NCI-H146 (cell line): Measurements from ENCODE around the gene PFDN6.

Source experiments
- DNase-seq: peaks from one replicate; lab custom pipeline; 2025; lab: John Stamatoyannopoulos, UW

The PFDN6 gene

DNA sequence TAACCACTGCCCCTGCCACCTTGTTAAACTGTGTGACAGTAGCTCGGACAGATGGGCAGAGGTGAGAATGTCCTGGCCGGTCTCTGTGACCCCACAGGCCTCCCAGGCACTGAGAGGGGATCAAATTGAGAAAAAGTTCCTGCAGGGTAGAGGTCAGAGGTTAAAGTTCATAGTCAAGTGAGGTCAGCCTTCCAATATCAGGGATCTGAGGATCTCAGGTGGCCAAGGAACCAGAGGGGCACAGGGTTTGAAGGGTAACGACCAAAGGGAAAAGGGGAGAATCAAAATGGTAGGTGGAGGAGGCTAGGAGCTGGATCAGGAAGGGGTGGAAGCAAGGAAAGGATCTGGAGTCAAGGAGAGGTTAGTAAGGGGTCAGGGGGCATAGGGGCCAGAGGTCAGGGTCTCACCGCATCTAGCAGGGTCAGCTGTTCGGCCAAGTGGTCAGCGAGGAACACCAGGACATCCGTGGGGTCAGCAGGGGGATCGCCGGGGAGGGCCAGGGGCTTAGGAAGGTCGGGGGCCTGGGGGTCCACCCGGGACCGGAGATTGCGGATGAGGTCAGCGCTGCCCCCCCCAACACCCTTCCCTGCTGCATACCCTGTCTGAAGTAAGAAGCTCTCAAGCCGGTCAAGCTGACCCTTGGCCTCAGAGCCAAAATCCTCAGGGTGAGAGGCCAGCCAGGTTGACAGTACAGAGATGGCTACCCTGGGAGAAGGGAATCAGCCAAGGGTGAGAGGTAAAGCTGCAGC lies 6.4 kb downstream of the PFDN6 start:
- DNase-seq: no peak

DNA sequence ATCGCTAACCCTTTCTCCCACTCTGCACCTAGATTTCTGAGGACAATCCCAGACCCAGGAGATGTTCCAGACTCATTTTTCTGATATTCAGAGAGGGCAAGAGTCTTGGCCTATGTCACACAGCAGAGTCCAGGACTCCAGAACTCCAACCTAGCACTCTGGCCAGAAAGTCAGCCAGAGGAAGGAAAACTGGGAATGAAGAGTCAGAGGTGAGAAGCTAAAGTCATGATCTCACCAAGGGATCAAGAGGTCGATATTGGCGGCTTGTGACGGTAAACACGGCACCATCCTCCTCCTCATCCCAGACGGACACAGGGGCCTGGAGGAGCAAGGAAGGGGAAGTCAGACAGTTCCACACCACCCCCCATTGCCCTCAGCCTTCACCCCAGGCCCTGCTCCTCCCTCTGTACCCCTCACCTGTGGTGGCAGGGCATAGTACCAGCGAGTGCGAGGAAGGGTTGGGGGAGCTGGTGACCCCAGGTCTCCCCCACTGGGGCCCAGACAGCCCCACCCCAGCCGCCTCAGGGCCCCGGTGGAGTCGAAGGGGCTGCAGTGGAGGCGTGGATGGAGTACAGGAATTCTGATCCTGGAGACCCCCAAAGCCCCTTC lies 7.5 kb downstream of the PFDN6 start:
- no peak for DNase-seq

DNA sequence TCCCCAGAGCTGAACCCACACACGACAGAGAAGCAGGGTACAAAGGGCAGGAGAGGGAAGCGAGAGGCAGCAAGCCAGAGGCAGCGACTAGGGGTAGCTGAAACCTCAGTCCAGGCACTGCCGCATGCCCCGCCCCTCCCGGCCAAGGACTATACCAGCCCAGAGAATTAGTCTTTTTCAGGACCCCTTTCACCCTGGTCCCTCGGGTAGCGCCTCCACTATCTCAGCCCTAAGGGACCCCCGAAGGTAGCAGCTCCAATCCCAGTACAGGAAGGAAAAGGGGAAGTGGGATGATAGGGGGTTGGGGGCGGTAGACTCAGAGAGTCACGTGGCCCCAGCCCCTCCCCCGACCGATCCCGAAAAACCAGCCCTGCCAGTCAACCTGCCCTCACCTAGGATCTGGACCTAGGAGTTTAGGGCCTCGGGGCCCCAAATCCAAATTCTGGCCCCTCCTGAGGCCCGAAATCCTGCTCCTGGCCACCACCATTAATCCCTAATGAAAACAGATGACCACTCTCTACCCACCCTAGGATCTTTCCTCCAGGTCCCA lies 8.1 kb downstream of the PFDN6 start:
- no peak for DNase-seq

DNA sequence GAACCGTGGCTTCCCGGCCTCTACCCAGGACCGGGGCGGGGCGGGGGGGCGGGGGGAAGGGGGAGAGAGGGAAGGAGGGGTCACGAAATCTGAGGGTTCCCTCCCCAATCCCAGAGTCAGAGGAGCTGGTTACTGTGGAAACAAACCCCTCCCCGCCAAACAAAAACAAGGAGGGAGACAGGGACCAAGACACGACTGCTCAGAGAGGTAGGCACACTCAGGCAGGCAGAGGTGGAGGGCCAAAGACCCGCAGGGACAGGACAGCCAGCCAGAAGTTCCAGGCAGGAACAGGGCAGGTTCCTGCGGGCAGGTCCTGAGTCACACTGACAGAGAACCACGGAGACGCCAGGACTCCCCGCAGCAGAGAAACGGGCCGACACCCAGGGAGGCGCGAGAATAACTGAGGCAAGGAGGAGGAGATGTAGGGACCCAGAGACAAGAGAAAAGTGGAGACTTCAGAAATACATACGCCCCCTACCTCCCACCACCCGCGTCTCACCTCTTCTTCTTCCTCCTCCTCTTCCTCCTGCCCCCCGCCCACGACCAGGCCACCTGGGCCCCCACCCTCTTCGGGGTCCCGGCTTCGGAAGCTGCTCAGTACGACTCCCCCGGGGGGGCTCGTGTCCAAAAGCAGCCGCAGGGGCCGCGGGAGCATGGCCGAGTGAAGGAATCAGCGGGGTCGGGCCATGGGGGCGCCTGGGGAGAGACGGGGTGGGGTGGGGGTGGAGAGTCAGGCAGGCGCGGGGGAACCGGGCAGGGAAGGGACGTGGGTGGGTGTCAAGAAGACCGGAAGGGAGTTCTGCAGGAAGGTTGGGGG lies 8.8 kb downstream of the PFDN6 start:
- DNase-seq: peak; percentile 32

DNA sequence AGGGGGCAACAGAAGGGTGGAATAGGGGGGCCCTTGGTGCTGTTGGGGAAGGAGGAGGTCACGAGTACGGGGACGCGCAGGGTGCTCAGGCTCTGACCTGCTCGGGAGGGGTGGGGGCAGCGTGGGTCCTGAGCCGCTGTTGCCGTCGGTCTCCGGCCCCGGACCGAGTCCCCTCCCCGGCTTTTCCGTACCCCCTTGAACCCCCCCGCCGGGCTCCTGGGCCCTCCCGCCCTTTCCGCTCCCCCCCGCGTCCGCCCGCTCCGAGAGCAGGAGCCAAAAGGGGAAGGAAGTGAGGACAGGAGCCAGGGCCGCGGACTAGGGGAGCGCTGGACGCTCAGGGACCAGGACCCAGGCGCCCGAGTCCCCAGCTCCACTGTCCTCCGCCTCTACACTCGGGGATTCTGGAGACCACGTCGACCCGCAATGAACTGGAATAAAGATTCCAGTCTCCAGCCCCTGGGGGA lies 9.4 kb downstream of the PFDN6 start, which contains the start of gene RGL2:
RGL2 (minus strand) TSS at position 170 of the 464 bp plus-strand sequence. CDS start 332 bp downstream, outside the sequence.
- peak; percentile 81 for DNase-seq

DNA sequence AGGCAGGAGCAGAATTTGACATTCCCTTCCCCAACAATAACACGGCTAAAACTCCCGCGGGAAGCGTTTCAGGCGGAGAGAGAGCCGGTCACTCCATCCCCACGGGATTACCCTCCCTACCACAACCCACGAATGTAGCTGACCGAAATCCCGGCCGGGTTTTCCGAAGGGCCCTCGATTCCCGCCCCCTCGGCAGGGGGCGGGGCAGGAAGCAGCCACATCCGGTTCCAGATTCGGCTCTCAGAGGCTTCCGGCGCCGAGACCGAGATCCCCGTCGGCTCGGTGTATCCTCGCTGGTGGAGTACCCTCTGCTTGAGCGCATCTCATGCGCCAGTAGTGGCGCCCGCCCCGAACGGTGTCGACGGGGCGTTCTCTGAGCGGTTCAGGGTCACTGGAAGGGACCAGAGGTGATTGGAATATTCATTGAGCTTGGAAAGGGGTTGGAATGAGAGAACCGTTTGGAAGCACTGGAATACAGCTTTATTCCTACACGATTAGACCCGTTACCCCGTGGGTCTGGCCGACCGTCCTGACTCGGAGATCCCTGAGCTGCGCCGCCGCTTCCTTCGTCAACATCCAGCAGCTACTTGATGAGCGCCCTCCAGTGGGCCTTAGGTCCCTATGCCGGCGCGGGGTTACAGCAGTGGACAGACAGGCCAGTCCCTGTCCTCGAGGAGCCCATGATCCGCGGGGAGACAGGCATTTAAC lies 10.0 kb downstream of the PFDN6 start:
- peak; percentile 92 for DNase-seq

DNA sequence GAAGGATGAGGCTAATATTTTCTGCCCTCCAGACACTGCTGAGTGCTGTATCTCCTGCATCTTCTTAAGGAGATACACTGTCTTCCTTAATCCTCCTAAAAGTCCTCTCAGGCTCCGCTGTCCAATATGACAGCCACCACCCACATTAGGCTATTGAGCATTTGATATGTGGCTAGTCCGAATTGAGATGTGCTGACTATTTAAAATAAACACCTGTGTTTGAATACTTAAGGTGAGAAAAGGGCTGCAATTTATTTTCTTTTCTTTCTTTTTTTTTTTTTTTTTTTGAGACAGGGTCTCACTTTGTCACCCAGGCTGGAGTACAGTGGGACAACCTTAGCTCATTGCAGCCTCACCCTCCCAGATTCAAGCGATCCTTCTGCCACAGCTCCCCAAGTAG lies 12.5 kb downstream of the PFDN6 start:
- DNase-seq: no peak

DNA sequence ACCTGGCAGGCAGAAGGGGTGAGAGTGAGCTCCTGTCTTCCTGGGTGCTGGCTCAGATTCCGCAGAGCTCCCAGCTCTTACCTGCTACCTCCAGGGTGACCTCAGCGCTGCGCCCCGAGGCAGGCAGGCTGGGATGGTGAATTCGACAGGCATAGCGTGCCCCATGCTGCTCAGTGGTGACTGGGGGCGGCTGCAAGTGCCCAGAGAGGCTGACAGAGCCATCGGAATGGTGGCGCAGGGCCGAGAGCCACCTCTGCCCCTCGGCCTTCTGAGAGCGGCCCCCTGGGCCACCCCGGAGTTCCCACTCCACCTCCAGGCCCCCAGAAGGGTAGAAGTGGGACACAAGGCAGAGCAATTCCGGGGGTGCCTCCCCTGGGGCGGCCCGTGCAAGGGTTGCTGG lies 14.8 kb downstream of the PFDN6 start:
- DNase-seq: no peak

DNA sequence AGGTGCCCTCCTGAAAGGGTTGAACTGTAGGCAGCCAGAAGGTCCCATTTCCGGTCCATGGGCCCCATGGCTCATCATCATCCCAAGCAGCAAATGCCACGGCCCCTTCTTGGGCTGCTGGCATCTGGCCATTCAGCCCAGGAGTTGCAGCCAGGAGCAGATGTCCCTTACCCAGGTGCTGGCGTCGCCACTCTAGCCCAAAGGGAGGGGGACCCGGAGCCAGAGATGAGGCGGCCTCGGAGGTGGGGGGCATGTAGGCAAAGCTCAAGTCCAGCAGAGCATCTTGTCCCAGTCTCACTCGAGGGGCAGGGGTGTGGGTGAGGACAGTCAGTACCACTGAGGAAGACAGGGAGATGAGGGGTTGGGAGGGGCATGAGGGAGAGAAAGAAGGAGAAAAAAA lies 15.7 kb downstream of the PFDN6 start:
- DNase-seq: no peak

DNA sequence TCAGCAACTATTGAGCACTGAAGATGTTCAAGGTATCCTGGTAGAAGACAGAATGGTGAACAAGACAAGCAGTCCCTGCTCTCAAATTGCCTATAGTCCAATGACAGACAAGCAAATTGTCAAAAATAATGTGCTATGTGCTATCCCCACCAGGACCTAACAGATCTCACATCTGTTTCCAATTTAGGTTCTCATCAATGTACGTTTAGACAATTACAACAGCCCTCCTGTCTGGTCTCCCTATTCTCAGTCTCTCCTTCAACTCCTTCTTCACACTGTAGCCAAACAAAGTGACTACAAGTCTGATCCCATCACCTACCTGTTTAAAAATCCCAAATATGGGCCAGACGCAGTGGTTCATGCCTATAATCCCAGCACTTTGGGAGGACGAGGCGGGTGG lies 17.0 kb downstream of the PFDN6 start:
- DNase-seq: no peak

DNA sequence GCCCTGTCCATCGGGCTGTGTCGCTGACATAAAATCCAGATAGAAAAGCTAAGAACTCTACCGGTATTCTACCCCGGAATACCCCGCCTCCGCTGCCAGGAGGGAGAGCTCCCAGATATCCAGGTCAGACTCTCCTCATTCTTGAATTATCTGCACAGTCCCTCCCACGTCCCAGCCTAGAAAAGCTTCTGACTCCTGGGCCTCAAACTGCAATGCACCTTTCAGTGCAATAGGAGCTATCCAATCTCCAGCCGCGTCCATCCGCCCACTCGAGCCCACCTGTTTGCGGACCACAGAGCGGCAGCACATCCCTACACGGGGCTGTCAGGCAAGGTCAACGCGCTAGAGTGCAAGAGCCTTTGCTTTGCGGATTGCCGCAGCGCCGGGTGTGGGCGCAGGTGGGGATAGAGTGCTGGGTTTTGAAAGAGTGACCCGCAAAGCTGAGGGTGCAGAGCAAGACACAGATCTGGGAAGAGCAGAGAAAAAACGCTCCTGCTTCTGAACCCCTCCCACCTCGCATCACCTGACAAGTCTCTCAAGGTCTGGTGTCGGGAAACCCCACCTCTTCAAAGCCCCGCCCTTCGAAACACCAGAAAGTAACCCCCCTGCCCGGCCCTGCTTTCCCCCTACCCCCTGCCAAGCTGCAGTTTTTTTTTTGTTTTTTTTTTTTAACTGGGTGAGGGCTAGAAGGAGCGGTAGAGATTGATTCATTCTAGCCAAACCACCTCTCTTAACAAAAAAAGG lies 23.1 kb downstream of the PFDN6 start:
- peak; percentile 95 for DNase-seq

DNA sequence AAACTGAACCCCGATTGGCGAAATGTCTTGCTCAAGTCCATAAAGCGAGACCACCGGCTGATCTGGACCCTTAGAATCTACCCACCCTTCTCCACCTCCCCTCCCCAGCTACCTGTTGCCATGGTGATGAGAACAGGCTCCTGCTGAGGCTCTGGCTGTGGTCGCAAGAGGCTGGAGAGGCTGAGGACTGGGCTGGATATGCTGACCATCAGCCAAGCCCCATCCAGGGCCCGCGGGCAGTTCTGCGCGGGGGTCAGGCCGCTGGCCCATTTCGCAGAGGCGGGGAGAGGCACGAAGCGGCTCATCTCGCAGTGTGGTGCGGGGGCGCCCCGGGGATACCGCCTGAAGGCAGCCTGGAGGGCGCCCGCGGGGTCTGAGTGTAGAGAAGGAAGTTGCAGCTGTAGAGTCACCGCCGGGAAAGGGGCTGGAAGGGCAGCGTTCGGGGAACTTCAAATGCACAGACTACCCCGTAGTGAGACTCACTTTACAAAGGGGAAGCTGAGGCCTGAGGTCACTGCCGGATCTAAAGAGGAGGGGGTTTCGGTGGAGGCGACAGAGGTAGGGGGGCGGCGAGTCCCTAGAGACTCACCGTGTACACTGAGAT lies 23.8 kb downstream of the PFDN6 start:
- DNase-seq: peak; percentile 79

DNA sequence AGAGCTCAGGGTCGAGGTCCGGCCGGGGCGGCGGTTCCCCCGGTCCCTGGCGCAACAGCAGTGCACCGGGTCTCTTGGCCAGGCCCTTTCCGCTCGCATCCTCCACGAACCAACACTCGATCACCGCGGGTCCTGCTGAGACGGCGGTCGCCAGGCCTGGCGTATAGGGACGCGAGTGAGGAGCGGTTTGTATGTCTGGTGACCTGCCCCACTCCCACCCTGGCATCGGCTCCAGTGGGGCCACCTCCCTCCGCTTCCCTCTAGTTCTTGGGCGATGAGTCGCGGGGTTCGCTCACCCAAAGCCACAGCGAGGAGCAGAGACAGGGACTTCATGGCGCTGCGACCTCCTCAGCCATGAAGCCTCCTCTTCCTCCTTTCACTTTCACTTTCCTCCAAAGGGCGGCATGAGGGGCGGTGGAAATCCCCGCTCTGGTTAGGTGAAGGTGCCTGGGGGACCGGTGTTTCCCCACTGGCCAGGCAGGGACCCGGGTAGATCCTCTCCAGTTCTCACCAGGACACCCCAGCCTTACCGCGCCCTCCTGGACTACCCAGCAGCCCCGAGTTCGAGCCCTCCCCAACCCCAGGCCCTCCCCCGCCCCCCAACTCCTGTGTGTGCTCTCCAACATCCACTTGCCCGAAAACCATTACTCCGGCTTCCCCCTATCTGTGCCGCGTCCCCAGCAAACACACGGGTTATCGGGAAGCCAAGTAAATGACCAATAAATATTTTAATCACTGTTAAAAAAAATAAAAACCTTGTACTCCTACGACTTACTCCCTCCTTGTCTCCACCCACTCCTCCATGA lies 24.5 kb downstream of the PFDN6 start, which contains the start of gene TAPBP:
TAPBP (minus strand) TSS at position 370 of the 806 bp plus-strand sequence; CDS start at position 333, 37 bp downstream.
- peak; percentile 56 for DNase-seq

DNA sequence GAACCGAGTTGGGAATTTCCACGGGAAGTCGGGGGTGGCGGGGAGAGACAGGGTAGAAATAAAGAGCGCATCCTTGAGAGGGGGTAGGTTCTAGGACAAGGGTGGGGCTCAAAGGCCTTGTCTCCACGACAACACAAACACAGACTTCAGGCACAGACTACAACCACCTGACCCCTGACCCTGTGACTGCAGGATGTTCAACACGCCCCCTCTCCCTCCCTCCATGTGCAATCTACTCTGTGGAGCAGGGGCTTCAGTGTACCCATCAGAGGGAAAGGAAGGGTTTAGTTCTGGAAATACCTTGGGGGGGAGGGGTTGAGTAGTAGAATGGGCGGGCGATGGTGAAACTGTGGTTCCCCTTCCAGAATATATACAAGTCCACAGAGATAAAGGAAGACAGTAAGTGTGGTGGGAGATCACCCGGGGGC lies 25.1 kb downstream of the PFDN6 start:
- DNase-seq: peak; percentile 54

DNA sequence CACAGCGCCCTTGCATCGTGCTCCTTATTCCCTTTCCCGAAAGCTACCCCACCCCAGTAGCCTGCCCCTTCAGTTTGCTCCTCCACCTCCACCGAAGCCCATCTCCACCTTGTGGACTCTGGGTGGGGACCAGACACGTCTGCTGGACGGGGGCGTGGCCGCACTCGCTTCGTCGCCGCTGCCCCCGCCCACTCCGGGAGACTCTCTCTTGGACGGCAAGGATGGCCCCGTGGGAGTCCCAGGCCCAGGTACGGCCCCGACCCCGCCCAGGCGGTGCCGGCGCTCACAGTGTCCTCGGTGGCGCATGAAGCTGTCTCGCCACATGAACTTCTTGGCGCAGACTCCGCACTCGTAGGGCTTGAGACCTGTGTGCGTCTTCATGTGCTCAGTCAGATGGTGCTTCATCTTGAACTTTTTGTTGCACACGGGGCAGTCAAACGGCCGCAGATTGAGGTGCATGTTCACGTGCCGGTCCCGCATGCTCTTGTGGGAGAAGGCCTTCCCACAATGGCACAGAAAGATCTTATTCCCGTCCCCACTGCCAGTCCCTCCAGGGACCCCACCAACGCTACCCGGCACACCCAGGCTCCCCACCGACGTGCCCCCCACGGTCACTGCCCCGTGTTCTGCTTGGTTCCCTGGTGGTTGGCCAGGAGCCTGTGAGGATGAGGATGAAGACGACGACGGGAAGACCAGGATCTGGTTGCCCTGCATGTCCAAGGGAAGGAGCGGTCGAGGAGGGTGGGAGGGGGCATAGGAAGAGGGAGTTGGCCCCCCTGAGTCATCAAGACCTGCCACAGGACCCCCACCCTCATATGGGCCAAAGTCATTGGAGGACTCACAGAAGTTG lies 25.8 kb downstream of the PFDN6 start:
- DNase-seq: peak; percentile 37

DNA sequence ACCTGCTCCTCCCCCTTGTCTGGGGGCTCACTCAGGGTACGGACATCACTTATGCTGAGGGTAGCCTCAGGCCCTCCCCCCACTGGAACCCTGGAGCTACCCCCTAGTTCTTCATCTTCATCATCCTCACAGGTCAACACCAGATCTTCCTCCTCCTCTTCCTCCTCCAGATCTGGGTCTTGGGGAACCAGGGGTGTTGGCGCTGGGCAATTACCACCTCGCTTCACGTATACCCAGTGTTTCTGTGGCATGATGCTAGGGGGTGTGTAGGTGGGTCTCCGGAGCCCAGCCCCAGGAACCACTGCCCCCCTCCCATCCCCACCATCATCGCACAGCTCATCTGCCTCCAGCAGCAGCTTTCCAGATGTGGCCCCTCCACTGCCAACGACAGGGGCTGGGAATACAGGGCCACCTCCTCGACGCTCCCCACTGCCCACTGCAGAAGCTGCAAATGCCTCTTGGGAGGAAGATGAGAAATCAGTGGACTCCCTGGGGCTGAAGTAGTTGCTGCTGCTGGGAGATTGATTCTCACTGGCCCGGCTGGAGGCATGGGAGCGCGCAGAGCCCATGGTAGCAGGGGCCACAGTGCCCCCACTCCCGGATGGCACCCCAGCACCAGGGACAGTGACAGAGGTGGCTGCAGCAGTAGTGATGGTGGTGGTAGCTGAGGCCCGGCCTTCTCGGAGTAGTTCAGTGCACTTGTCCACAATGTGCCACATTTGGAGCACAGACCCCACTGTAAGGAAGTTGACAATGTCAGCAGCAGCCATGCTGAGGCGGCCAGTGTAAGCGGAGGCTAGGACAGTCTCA lies 26.6 kb downstream of the PFDN6 start:
- no peak for DNase-seq

DNA sequence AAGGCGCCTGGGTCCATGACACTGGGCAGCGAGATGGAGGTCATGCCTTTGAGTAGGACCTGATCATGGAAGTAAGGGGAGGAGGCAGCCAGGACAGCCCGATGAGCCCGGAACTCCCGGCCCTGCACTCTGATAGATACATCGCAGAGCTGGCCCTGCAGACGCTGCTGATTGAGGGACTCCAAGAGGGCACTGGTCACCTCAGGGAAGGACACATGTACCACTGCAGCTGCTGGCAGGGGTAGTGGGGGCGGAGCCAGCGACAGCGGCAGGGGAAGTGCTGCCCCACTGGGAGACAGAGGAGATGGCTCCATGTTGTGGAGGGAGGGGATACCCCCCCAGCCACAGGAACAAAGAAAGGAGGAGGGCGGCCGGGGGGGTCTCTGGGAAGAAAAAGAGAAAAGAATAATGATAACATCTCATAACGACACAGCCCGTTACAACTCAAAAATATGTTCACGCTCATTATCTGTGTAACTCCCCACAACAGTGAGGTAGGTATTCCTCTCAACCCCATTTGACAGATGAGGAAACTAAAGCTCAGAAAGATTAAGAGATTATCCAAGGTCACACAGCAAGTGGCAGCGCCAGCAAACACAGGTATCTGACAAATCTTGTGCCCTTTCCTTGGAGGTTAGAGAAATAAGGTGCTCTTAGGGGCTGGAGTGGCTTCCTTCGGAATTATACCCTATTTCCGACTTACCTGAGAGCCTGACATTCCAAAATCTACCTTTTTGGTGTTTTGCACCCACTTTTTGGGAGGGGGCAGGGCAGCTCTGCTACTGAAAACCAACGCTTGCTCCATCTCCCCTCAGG lies 27.4 kb downstream of the PFDN6 start:
- no peak for DNase-seq
